Activated T-cell treated with anti-CD3 and anti-CD28 coated beads, Interleukin-2, amount 50 U/mL, for 4 hours (primary cell): Measurements from ENCODE around the gene GLIPR1. TPM values are rescaled to one million over a fixed set of nuclear protein-coding genes. Genes with fewer than 3 reads are reported as not detected.
"Not testable (repeated sequence)": the region's sequence is repeated elsewhere in the genome, so short reads cannot be mapped to it uniquely, and the experiment has no call there.

Experiments used
- ATAC-seq, 2 donors: fragments of 200-7000 bp; cut with Tn5 transposase; one replicate each; pipeline ENCODE4 v1.10.0; 2021
- DNase-seq: peaks from one replicate; pipeline ENCODE4 v3.0.0-alpha.2; 2020
- H3K27me3 Mint-ChIP-seq: one replicate; pipeline ENCODE4 v1.8.0; 2021; ENCODE audit warnings: low read depth, mixed read lengths
- H3K36me3 Mint-ChIP-seq: one replicate; pipeline ENCODE4 v1.8.0; 2022; ENCODE audit warnings: mixed read lengths; ENCODE audit not compliant: insufficient read depth
- H3K4me1 Mint-ChIP-seq: one replicate; pipeline ENCODE4 v1.8.0; 2021; ENCODE audit warnings: low read depth, mixed read lengths
- H3K4me3 Mint-ChIP-seq: one replicate; pipeline ENCODE4 v1.8.0; 2021; ENCODE audit warnings: mild to moderate bottlenecking, moderate library complexity, mixed read lengths
- H3K9me3 Mint-ChIP-seq: one replicate; pipeline ENCODE4 v1.8.0; 2021; ENCODE audit warnings: mixed read lengths
- total RNA-seq, 3 donors: library from RNA; stranded (reverse); gene quantifications; one replicate each; pipeline ENCODE4 v1.2.1, GENCODE V29; 2021

GLIPR1 gene
- total RNA-seq, 3 donors from 2014 or later = 5.7 to 7.9 (median 6.1) TPM

DNA sequence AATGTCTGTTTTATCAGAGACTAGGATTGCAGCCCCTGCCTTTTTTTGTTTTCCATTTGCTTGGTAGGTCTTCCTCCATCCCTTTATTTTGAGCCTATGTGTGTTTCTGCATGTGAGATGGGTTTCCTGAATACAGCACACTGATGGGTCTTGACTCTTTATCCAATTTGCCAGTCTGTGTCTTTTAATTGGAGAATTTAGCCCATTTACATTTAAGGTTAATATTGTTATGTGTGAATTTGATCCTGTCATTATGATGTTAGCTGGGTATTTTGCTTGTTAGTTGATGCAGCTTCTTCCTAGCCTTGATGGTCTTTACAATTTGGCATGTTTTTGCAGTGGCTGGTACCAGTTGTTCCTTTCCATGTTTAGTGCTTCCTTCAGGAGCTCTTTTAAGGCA lies 40.7 kb downstream of the GLIPR1 start:
- H3K27me3 Mint-ChIP-seq = peaks cover 23% of the 10 kb centered on the region
- not testable (repeated sequence) for H3K9me3 Mint-ChIP-seq

DNA sequence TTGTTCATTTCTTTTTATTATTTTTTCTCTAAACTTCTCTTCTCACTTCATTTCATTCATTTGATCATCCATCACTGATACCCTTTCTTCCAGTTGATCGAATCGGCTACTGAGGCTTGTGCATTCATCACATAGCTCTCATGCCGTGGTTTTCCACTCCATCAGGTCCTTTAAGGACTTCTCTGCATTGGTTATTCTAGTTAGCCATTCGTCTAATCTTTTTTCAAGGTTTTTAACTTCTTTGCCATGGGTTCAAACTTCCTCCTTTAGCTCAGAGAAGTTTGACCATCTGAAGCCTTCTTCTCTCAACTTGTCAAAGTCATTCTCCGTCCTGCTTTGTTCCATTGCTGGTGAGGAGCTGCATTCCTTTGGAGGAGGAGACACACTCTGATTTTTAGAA lies 41.6 kb downstream of the GLIPR1 start:
- not testable (repeated sequence) for H3K4me1 Mint-ChIP-seq, DNase-seq, H3K4me3 Mint-ChIP-seq, H3K9me3 Mint-ChIP-seq, H3K36me3 Mint-ChIP-seq, ATAC-seq
- H3K27me3 Mint-ChIP-seq = peaks cover 28% of the 10 kb centered on the region

More for the DNA sequence above, 40.7 kb downstream of the GLIPR1 start:
- not testable (repeated sequence) for DNase-seq, H3K4me1 Mint-ChIP-seq, H3K36me3 Mint-ChIP-seq, ATAC-seq, H3K4me3 Mint-ChIP-seq

DNA sequence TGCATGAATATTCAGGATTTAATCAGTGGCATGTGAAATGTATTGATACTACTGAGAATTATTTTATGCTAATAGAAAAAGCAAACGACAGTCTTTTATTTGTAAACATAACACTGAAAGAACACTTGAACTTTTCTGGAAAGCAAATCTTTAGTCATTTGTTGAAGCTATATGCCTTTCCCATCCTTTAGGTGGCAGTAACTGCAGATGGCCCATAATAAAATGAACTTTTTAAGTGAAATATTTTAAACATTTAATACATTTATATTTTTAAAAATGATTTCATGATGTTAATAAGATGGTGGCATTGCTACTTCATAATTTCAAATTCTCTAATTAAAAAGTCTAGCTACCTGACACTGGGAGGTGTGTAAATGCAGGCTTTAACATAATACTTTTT lies 44.7 kb downstream of the GLIPR1 start:
- Mint-ChIP-seq H3K4me1 (peaks cover 6% of the 10 kb centered on the region), H3K27me3 (peaks cover 28% of the 10 kb centered on the region)
- no peak for ATAC-seq

DNA sequence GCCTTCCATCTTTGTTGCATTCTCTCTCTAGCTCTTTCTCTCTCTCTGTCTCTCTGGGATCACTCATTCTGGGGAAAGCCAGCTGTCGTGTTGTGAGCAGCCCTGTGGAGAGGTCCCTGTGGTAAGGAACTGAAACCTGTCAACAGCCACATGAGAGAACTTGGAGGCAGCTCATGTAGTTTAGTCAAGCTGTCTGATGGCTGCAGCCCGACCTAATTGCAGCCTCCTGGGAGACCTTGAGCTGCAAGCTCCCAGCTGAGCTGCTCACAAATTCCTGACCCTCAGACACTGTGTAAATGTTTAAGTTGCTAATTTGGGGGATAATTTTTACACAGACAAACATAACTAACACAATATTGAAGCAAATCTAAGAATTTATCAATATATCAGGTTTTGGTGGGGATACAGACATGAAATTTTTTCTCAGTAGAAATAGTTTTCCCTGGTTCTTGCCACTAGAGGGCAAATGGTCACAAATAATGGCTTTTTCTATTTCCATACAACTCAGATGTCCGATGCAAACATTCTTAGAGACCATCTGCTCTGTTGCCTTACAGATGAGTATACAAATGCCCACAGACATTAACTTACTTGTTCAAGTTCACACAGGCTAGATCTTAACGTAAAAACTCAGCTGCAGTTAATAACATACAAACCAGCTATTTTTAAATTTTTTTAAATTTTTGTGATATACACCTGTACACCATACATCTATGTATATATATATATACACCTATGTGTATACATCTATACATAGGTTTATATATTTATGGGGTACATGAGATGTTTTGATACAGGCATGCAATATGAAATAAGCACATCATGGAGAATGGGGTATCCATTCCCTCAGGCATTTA lies 46.3 kb downstream of the GLIPR1 start:
- DNase-seq = no peak
- H3K9me3 Mint-ChIP-seq = no peaks in the 10 kb centered on the region
- H3K4me1 Mint-ChIP-seq = peaks cover 6% of the 10 kb centered on the region
- H3K27me3 Mint-ChIP-seq = peaks cover 28% of the 10 kb centered on the region
- no peaks in the 10 kb centered on the region for H3K36me3 Mint-ChIP-seq
- peak; percentile 43 to 53 for ATAC-seq
- no peak overlapping the region for H3K4me3 Mint-ChIP-seq

More for the DNA sequence above, 44.7 kb downstream of the GLIPR1 start:
- no peak for DNase-seq
- no peaks in the 10 kb centered on the region for H3K9me3 Mint-ChIP-seq
- H3K36me3 Mint-ChIP-seq = no peaks in the 10 kb centered on the region
- no peak overlapping the region for H3K4me3 Mint-ChIP-seq

DNA sequence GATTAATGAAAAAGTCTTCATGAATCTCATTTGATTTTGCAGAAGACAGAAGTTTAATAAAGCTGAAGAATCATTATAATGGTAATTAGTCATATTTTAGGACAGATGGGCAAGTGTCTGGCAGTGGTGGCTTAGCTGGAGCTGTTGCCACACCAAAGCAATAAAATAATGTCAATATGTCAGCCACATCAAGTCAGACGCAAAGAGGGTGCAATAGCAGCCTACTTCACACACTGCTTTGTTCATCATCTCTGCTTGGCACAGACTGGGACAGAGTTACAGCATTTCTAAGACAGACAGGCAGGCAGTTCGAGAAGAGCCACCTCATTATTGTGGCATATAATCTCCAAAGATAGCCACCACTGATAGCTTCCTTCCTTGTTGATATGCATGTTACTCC lies 47.7 kb downstream of the GLIPR1 start:
- DNase-seq (no peak), ATAC-seq (no peak)
- no peaks in the 10 kb centered on the region for H3K9me3 Mint-ChIP-seq
- H3K4me3 Mint-ChIP-seq = no peak overlapping the region
- H3K27me3 Mint-ChIP-seq = peaks cover 20% of the 10 kb centered on the region
- H3K4me1 Mint-ChIP-seq = peaks cover 6% of the 10 kb centered on the region
- no peaks in the 10 kb centered on the region for H3K36me3 Mint-ChIP-seq

DNA sequence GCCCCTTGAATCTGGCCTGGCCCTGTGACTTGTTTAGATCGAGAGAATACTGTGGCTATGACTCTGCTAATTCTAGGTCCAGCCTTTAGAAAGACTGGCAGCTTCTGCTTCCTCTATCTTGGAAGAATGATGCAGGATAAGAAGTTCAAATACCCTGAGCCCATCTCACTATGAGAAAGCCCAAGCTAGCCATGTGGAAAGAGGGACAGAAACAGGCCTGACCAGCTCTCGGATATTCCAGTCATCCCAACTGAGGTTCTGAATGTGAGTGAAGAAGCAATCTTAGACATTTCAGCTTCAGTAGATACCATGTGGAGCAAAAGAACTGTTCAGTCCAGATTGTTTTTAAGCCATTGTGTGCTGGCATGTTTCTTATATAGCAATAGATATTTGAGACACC lies 48.1 kb downstream of the GLIPR1 start:
- ATAC-seq = no peak
- H3K4me1 Mint-ChIP-seq = peaks cover 6% of the 10 kb centered on the region

DNA sequence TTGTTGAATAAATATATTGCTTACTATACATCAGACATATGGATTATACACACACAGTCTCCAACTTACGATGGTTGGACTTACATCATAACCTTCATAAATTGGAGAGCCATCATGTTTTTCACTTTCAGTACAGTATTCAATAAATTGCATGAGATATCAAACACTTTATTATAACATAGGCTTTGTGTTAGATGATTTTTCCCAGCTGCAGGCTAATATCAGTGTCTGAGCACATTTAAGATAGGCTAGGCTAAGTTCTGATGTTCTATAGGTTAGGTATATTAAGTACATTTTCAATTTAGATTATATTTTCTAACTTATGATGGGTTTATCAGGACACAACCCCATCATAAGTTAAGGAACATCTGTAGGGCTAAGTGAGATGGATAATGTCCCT lies 48.8 kb downstream of the GLIPR1 start:
- Mint-ChIP-seq H3K36me3 (no peaks in the 10 kb centered on the region), H3K27me3 (peaks cover 23% of the 10 kb centered on the region), H3K4me3 (no peak overlapping the region), H3K4me1 (peaks cover 6% of the 10 kb centered on the region), H3K9me3 (no peaks in the 10 kb centered on the region)
- DNase-seq (no peak), ATAC-seq (no peak)

More for the DNA sequence above, 48.1 kb downstream of the GLIPR1 start:
- H3K9me3 Mint-ChIP-seq = no peaks in the 10 kb centered on the region
- peaks cover 21% of the 10 kb centered on the region for H3K27me3 Mint-ChIP-seq
- no peaks in the 10 kb centered on the region for H3K36me3 Mint-ChIP-seq
- no peak overlapping the region for H3K4me3 Mint-ChIP-seq
- DNase-seq = no peak

DNA sequence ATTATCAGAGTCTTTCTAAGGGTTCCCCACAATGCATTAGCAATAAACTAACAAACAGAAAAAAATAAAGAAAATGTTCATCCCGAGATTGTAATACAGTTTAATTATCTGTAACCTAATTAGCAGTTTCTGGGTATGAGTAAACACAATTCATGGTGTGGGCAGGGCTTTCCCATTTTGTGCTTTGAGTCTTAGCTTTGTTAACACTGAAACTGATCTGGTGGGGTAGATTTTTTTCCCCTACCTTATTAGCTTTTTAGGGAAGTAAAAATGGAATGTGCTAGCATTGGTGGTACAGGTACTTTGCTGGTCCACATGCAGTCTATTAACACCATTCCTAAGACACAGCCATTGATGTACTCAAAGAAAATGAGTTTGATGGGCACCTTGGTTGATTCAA lies 49.3 kb downstream of the GLIPR1 start:
- DNase-seq (no peak), ATAC-seq (no peak)
- H3K27me3 Mint-ChIP-seq = peaks cover 21% of the 10 kb centered on the region
- no peaks in the 10 kb centered on the region for H3K9me3 Mint-ChIP-seq
- H3K36me3 Mint-ChIP-seq = no peaks in the 10 kb centered on the region
- no peak overlapping the region for H3K4me3 Mint-ChIP-seq
- peaks cover 6% of the 10 kb centered on the region for H3K4me1 Mint-ChIP-seq

DNA sequence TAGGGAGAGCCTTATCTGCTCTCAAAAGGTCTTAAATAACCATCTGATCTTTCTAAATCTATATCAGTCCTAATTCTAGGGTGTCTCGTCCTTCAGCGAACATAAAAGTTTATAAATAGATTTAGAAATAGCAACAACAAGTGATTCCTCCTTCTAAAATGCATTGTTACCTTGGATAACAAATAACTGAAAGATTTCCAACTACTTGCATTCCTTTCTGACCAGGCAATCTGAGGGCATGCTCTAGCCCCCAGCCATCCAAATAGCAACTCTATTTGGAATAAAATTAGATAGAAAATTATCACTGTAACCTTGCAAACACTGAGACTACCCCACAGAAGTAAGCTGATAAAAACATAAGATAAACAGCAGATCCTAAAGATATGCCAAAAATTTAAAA lies 52.7 kb downstream of the GLIPR1 start:
- Mint-ChIP-seq H3K36me3 (no peaks in the 10 kb centered on the region), H3K4me1 (no peaks in the 10 kb centered on the region), H3K27me3 (peaks cover 9% of the 10 kb centered on the region), H3K9me3 (no peaks in the 10 kb centered on the region), H3K4me3 (no peak overlapping the region)
- ATAC-seq (no peak), DNase-seq (no peak)

DNA sequence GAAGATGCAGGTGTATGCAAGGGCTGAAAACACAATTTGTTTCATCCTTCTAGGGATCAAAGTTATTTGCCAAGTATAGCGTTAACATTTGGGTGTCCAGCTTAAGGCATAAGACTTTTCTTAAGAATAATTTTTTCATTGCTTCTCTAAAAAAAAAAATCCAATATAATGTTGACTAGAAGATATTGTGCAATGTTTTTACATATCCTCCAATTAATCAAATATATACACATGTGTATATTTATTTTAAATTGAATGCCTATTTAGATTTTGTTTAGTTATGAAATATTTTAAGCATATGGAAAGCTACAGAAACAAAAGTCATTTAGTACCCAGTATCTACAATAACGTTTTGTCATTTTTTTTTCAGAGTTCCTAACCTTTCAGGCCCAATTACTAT lies 59.3 kb downstream of the GLIPR1 start:
- no peaks in the 10 kb centered on the region for H3K4me1 Mint-ChIP-seq
- H3K27me3 Mint-ChIP-seq = peaks cover 5% of the 10 kb centered on the region
- DNase-seq (no peak), ATAC-seq (no peak)
- H3K4me3 Mint-ChIP-seq = no peak overlapping the region
- H3K9me3 Mint-ChIP-seq = no peaks in the 10 kb centered on the region
- H3K36me3 Mint-ChIP-seq = no peaks in the 10 kb centered on the region

DNA sequence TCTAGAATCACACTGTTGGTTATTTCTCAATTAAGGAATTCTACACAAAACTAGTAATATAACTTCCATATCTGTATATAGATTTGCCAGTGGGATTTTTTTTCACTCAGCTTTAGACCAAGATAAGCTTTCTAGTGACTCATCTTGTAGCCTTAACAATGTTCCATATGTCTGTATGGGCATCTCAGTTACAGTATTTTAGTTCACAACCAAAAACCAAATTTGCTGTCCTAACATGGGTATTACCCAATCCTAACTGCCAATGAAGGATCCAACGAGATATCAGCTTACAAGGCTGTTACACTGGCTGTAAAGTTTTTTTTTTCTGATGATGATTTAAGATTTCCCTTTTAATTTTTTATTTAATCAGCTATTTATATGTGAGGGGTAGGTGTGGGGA lies 62.4 kb downstream of the GLIPR1 start:
- no peak for DNase-seq
- no peaks in the 10 kb centered on the region for H3K4me1 Mint-ChIP-seq
- no peak for ATAC-seq
- no peaks in the 10 kb centered on the region for H3K36me3 Mint-ChIP-seq
- no peaks in the 10 kb centered on the region for H3K9me3 Mint-ChIP-seq
- H3K4me3 Mint-ChIP-seq = no peak overlapping the region
- peaks cover 18% of the 10 kb centered on the region for H3K27me3 Mint-ChIP-seq

DNA sequence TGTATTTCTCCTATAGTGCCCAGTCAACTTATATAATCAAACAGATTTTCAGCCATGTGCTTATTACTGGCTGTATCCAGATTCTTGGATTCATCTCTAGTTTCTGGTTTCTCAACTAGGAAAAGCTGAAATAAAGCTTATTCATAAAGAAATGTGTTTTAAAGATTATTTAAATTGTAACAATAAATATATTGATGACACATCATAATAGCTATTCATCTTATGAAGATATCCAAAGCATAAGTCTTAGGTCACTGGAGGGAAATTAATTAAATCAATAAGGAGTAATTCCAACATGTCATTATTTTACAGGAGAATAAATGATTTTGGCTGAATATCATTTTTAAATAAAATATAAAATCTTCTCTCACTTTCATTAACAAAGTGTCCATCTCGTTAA lies 63.0 kb downstream of the GLIPR1 start:
- no peak overlapping the region for H3K4me3 Mint-ChIP-seq
- H3K27me3 Mint-ChIP-seq = peaks cover 18% of the 10 kb centered on the region
- H3K36me3 Mint-ChIP-seq = no peaks in the 10 kb centered on the region
- DNase-seq (no peak), ATAC-seq (no peak)
- no peaks in the 10 kb centered on the region for H3K9me3 Mint-ChIP-seq
- no peaks in the 10 kb centered on the region for H3K4me1 Mint-ChIP-seq

DNA sequence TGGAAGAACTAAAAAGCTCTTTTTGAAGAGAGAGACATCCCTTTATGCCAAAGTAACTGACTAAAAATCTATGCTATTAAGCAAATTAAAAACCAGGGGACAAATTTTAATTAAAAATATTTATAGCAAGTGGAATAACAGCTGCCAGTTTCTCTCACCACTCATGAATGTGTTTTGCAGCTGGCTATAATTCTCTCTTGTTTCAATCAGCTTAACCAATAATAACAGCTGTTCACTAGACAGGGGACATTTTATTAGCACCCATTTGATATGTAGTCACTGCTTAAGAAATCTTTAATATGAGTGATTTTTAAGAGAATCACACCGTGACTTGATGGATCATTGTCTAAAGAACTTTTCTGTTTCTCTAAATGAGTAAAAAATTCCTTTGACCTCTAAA lies 65.1 kb downstream of the GLIPR1 start:
- ATAC-seq = no peak

DNA sequence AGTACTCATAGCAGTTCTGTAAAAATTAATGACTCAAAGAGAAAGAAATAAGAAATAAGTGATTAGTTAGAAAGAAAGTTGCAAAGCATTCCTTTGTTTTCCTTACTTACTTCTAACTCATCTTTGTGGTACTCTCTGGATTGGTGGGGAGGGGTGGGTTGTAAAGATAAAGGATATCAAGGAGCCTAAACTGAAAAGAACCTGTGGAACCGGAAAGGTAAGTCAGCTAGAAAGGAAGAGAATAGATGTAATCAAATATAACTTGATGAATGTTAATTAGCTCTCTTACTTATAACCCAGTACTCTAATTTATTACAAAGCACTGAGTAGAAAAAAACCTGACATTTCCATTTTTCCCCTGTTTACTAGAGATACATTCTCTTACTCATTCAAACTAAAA lies 68.3 kb downstream of the GLIPR1 start:
- no peak for DNase-seq
- no peak for ATAC-seq
- no peaks in the 10 kb centered on the region for H3K36me3 Mint-ChIP-seq
- H3K4me1 Mint-ChIP-seq = no peaks in the 10 kb centered on the region
- H3K9me3 Mint-ChIP-seq = no peaks in the 10 kb centered on the region
- H3K4me3 Mint-ChIP-seq = no peak overlapping the region
- H3K27me3 Mint-ChIP-seq = peaks cover 34% of the 10 kb centered on the region

More for the DNA sequence above, 65.1 kb downstream of the GLIPR1 start:
- Mint-ChIP-seq H3K4me1 (no peaks in the 10 kb centered on the region), H3K4me3 (no peak overlapping the region), H3K27me3 (peaks cover 30% of the 10 kb centered on the region), H3K9me3 (no peaks in the 10 kb centered on the region), H3K36me3 (no peaks in the 10 kb centered on the region)
- no peak for DNase-seq

DNA sequence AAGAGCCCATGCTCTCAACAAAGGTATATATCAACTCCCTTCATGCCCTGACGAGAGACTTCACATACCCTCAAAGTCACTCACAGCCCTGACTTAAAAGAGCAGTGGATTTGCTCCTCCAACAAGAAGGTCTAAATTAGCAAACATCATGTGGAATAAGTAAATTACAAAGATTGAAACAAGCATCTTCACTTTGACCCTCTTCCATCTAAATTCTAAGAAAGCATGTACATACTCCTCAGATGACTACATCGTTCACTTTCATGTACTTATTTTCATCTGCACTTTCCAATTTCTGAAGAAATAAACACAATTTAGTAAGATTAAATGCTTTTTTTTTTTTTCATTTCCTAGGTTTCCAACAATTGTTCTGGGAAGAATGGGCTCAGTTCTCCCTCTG lies 69.4 kb downstream of the GLIPR1 start:
- DNase-seq = no peak
- no peaks in the 10 kb centered on the region for H3K36me3 Mint-ChIP-seq
- peaks cover 30% of the 10 kb centered on the region for H3K27me3 Mint-ChIP-seq

More for the DNA sequence above, 69.4 kb downstream of the GLIPR1 start:
- Mint-ChIP-seq H3K4me1 (no peaks in the 10 kb centered on the region), H3K4me3 (no peak overlapping the region), H3K9me3 (no peaks in the 10 kb centered on the region)
- no peak for ATAC-seq
